ENCODE data around the gene ABCA3. TPM values are rescaled to one million over a fixed set of nuclear protein-coding genes. Genes with fewer than 3 reads are reported as not detected.
A peak's percentile ranks its signal among the peaks of the same experiment; 100 is the strongest.

ABCA3 gene
- total and polyA plus RNA-seq, 11 donors: 6.7 to 16.5 (median 9.6) TPM

GRCh38 chr16:2250652-2251295 lies 89.8 kb downstream of the ABCA3 start:
- ATAC-seq: peak in 1 of 4 donors; percentile 0
- intact Hi-C loops (cut with DNase I): loop anchor here in 3 of 10 donors (1.0 to 10.0 kb wide), 5 partner anchors 18 to 96 kb away; partner anchors contain the start of genes TRAF7 (in 3 of the 3), MLST8 (in 1 of the 3) and RNPS1 (in 1 of the 3)

GRCh38 chr16:2246301-2246885 lies 94.1 kb downstream of the ABCA3 start:
- no peak for TF ChIP-seq POLR2A (IDR thresholded peaks at IDR 0.05)
- no peak for TF ChIP-seq CTCF (IDR thresholded peaks at IDR 0.05)
- WGBS, 4 donors: 66 to 86% (median 81%) methylated on average over 10 to 18 of the region's 18 CpGs
- ATAC-seq (no peak), DNase-seq (peak in 1 of 5 donors; percentile 4)
- Histone ChIP-seq H3K27me3 (no peaks in the 10 kb centered on the region), H3K27ac (no peak overlapping the region), H3K9me3 (no peaks in the 10 kb centered on the region), H3K4me1 (peaks cover 0 to 15% (median 8%) of the 10 kb centered on the region in 12 donors), H3K4me3 (no peak overlapping the region), H3K36me3 (peaks cover 5 to 65% (median 54%) of the 10 kb centered on the region in 9 donors)
- intact Hi-C loops (cut with DNase I): loop anchor here in 1 of 10 donors (10.0 kb wide), 1 partner anchor 92 kb away; the partner anchor contains the start of gene TRAF7

More at GRCh38 chr16:2250652-2251295, 89.8 kb downstream of the ABCA3 start:
- no peaks in the 10 kb centered on the region for H3K27me3 ChIP-seq
- TF ChIP-seq CTCF (IDR thresholded peaks at IDR 0.05): no peak
- TF ChIP-seq POLR2A (IDR thresholded peaks at IDR 0.05): no peak
- H3K36me3 ChIP-seq: peaks cover 2 to 54% (median 46%) of the 10 kb centered on the region in 9 donors
- peak overlapping the region; percentile 88 to 97 (median 92) for H3K27ac ChIP-seq
- peak overlapping the region; percentile 63 to 99 (median 80) for H3K4me3 ChIP-seq
- H3K4me1 ChIP-seq: peaks cover 2 to 24% (median 16%) of the 10 kb centered on the region in 12 donors
- WGBS, 4 donors: 3 to 6% (median 4%) methylated on average over 24 to 35 of the region's 35 CpGs
- no peak for DNase-seq
- H3K9me3 ChIP-seq: no peaks in the 10 kb centered on the region

- ATAC-seq (peak in 1 of 4 donors; percentile 5), DNase-seq (peak in 1 of 5 donors; percentile 26)
- Histone ChIP-seq H3K27ac (no peak overlapping the region), H3K4me1 (peaks cover 0 to 8% (median 2%) of the 10 kb centered on the region in 12 donors), H3K4me3 (no peak overlapping the region), H3K27me3 (no peaks in the 10 kb centered on the region), H3K36me3 (peaks cover 5 to 75% (median 54%) of the 10 kb centered on the region in 9 donors), H3K9me3 (no peaks in the 10 kb centered on the region)
- intact Hi-C loops (cut with DNase I): loop anchor here in 1 of 10 donors (10.0 kb wide), 1 partner anchor 90 kb away; the partner anchor contains the start of gene TRAF7
- 93 to 95% (median 94%) methylated on average over 26 to 30 of the region's 30 CpGs for WGBS, 4 donors
- TF ChIP-seq CTCF (IDR thresholded peaks at IDR 0.05) (no peak), POLR2A (IDR thresholded peaks at IDR 0.05) (no peak)
Measured at GRCh38 chr16:2244926-2245795, 95.4 kb downstream of the ABCA3 start.
